ENCODE data around the gene SPECC1L.

DNA sequence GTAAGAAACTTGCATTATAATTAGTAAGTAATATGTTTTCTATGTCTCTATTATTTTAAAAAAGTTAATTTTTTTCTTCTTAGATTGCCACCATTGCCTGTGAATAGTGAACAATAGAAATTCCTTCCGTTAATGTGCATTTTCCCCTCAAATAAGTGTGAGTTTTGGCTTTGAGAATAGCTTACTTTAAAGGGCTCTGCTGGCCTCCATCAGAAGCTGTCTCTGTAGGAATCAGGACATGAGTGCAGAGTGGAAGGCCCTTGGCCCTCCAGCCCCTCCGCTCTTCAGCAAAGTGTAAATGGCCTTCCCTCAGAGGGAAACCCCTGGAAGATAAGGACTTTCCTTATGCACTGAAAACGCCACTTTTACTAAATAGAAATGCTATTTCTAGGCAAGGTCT lies 132.7 kb downstream of the SPECC1L start:
- TF ChIP-seq POLR2A (IDR thresholded peaks at IDR 0.05; ENCODE audit: low read depth, low read length) (no peak), POLR2AphosphoS5 (IDR thresholded peaks at IDR 0.05; ENCODE audit: low read depth, low read length) (no peak)
